GM12873 (cell line): Measurements from ENCODE around the gene VPS4A.

Experiments used
- TF ChIP-seq, protein P1 (sequence below): IDR thresholded peaks from 2 replicates; pipeline ENCODE4 v1.5.1; 2012; ENCODE audit warnings: low read depth, mild to moderate bottlenecking, moderate library complexity, low read length, control low read depth; ENCODE audit not compliant: insufficient read depth; ENCODE audit errors: missing control alignments

Gene VPS4A

DNA sequence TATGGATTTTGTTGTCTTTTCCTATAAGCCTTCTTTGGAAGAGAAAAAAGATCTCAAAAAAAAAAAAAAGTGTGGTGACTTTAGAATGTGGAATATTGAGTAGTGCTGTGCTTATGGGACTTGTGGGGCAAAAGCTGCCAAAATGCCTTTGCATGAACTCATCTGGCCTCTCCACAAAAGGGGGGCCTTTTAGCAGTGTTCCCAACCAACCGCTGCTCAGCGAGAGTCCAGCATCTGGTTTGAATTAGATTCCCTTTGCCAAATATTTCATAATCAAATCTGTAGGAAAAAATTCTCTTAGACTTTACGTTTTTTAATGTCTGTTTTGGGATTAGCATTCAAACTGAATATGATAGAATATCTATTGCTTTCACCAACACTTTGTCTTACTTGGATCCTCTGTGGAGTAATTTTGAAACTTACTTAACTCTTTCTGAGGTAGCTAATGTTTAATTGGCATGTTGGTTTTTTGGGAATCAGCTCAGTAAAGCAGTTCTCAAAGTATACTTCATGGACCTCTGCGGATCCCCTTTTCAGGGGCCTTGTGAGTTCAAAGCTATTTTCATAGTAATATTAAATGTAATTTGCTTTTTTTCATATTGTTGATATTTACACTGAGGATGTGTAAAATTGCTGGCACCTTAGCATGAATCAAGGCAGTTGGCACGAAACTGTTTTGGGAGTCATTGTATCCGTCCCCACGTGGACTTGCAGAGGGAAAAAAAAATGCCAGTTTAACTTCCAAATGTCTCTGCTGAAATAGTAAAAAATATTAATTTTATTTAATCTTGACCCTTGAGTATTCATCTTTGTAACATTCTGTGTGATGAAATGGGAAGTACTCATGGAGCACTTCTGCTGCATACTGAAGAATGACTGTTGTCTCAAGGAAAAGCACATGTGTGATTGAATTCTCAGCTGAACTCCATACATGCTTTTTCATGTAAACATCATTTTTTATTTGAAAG lies 34.7 kb upstream of the VPS4A start:
- TF ChIP-seq, protein P1, sequence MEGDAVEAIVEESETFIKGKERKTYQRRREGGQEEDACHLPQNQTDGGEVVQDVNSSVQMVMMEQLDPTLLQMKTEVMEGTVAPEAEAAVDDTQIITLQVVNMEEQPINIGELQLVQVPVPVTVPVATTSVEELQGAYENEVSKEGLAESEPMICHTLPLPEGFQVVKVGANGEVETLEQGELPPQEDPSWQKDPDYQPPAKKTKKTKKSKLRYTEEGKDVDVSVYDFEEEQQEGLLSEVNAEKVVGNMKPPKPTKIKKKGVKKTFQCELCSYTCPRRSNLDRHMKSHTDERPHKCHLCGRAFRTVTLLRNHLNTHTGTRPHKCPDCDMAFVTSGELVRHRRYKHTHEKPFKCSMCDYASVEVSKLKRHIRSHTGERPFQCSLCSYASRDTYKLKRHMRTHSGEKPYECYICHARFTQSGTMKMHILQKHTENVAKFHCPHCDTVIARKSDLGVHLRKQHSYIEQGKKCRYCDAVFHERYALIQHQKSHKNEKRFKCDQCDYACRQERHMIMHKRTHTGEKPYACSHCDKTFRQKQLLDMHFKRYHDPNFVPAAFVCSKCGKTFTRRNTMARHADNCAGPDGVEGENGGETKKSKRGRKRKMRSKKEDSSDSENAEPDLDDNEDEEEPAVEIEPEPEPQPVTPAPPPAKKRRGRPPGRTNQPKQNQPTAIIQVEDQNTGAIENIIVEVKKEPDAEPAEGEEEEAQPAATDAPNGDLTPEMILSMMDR: no peak

DNA sequence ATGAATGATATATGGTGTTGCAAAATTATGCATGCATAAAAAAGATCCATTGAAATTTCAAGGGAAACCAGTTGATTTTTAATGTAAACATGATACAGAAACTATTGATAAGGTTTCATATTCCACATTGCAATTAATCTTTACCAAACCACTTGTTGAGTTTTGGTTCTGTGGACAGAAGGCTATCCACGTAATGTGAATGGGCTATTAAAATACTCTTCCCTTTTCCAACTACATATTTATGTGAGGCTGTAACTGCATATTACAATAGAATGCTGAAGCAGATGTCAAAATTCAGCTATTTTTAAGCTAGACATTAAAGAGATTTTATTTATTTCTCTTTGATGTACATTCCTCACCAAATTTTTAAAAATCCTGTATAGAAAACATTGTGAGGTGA lies 33.7 kb upstream of the VPS4A start:
- TF ChIP-seq, protein P1: no peak

DNA sequence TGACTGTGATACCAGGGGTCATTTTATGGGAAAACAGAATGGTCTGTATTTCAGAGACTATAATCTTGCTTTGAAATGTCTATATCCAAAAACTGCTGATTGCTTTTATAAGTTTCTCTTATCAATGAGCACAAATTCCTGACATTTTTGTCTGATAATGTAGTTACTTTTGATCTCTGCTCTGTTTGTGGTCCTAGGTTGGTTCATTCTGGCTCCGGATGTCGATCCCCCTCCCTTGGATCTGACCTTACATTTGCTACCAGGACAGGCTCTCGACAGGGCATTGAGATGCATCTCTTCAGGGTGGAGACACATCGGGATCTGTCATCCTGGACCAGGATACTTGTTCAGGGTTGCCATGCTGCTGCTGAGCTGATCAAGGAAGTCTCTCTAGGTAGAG lies 27.3 kb upstream of the VPS4A start:
- TF ChIP-seq, protein P1: no peak

DNA sequence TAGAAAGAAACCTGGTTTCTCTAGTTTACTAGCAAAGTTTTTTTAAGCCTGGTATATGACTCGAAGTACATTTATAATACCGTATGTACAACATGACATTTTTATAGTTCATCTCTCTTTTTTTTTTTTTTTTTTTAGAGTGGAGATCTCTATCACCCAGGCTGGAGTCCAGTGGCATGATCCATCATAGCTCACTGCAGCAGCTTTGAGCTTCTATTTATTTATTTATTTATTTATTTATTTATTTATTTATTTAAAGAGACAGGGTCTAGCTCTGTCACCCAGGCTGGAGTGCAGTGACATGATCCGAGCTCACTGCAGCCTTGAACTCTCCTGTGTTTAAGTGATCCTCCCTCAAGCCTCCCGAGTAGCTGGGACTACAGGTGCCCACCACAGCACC lies 25.9 kb upstream of the VPS4A start:
- TF ChIP-seq, protein P1: no peak

DNA sequence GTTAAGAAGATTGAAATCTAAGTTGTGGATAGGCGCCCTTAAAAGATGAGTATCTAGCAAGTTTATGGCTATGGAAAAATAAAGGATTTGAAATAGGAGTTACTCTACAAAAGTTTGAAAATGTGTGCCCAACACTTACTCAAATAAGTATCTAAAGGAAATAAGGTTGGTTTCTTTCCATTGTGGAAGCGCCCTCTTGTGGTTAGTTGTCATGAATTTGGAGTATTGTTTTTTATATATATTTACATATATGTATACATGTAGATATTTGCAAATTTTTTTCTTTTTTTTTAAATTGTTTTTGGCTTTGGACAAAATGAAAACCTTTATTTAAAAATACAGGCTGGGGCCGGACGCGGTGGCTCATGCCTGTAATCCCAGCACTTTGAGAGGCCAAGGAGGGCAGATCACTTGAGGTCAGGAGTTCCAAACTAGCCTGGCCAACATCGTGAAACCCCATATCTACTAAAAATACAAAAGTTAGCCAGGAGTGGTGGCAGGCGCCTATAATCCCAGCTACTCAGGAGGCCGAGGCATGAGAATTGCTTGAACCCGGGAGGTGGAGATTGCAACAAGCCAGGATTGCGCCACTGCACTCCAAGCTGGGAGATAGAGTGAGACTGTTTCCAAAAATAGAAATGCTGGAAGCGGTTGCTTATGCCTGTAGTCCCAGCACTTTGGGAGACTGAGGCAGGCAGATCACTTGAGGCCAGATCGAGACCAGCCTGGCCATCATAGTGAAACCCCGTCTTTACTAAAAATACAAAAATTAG lies 24.0 kb upstream of the VPS4A start:
- TF ChIP-seq, protein P1: peak; percentile 41

DNA sequence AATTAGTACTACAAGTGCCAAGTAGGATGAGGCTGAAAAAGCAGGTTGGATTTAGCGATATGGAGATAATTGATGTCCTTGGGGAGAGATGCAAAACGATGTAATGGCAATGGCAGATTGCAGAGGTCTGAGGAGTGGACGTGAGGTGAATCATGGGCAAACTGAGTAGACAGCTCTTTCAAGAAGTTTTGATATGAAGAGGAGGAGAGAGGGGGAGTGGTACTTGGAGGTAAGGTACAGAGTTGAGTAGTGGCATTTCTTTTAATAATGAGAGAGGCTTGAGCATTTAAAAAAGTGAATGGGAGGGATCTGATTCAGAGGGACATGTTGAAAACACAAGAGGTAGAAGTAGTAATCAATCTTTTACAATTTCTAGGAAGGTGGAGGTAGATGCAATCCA lies 17.7 kb upstream of the VPS4A start:
- TF ChIP-seq, protein P1: no peak

DNA sequence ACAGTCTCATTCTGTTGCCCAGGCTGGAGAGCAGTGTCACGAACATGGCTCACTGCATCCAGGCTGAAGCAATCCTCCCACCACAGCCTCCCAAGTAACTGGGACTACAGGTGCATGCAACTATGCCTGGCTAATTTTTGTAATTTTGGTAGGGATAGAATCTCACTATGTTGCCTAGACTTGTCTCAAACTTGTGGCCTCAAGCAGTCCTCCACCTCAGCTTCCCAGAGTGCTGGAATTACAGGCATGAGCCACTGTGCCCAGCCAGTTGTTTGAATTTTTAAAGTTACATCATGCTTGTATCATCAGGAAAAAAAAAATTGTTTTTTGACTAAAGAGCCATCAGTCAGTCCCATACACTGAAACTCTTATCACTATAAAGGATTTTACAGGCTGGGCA lies 17.1 kb upstream of the VPS4A start:
- TF ChIP-seq, protein P1: no peak
